ENCODE results near the gene SLBP. TPM values are rescaled to one million over a fixed set of nuclear protein-coding genes. Genes with fewer than 3 reads are reported as not detected.

The SLBP gene
- total RNA-seq, 1 donor from 2014 or later: 60.2 TPM

DNA sequence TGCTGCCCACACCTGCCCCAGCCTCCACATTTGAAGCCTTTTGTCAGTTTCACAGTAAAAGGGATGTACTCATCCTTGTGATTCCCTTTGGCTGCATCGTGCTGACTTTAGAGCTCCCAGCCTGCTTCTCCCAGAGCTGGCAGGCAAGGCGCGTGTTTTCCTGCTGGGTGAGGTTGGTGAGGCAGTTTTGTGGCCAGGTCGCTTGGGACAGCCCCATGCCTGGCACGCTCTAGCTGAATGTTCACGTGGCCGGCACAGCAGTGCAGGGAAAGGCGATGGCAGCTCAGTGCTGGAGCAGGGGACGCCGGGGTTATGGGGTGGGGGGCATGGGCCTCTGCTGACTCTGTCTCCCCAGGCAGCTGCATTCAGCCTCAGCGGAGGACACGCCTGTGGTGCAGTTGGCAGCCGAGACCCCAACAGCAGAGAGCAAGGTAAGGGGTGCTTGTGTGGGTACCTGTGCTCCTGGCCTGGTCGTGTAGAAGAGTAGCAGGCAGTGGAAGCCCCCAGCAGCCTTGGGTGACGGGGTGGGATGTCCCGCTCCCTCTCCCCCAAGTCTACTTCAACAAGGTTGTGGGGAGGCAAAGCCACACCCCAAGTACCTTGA is 18.5 kb upstream of the SLBP start:
- TF ChIP-seq CTCF (conservative IDR thresholded peaks at IDR 0.05): no peak
- H3K36me3 Mint-ChIP-seq (ENCODE audit: low read depth): peaks cover 12% of the 10 kb centered on the region
- no peak for DNase-seq (ENCODE audit: low read depth, low spot score)

DNA sequence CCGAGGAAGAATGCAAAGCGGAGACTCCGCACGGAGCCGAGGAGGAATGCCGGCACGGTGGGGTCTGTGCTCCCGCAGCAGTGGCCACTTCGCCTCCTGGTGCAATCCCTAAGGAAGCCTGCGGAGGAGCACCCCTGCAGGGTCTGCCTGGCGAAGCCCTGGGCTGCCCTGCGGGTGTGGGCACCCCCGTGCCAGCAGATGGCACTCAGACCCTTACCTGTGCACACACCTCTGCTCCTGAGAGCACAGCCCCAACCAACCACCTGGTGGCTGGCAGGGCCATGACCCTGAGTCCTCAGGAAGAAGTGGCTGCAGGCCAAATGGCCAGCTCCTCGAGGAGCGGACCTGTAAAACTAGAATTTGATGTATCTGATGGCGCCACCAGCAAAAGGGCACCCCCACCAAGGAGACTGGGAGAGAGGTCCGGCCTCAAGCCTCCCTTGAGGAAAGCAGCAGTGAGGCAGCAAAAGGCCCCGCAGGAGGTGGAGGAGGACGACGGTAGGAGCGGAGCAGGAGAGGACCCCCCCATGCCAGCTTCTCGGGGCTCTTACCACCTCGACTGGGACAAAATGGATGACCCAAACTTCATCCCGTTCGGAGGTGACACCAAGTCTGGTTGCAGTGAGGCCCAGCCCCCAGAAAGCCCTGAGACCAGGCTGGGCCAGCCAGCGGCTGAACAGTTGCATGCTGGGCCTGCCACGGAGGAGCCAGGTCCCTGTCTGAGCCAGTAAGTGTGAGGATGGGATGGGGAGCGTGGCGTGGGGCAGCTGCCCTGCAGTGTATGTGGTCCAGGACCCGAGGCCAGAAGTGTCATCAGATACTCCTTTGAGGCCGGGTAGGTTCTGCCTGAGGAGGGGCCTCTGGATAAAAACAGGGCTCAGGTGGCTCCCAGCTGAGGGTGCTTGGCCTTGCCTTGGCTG is 16.2 kb upstream of the SLBP start:
- Mint-ChIP-seq H3K27ac (ENCODE audit: unreplicated experiment) (no peak overlapping the region), H3K4me3 (no peak overlapping the region), H3K36me3 (ENCODE audit: low read depth) (peaks cover 18% of the 10 kb centered on the region), H3K9me3 (no peaks in the 10 kb centered on the region), H3K27me3 (ENCODE audit: low read depth) (no peaks in the 10 kb centered on the region), H3K4me1 (peaks cover 12% of the 10 kb centered on the region)
- no peak for TF ChIP-seq CTCF (conservative IDR thresholded peaks at IDR 0.05)
- no peak for DNase-seq (ENCODE audit: low read depth, low spot score)

More for the DNA sequence above, 18.5 kb upstream of the SLBP start:
- Mint-ChIP-seq H3K27me3 (ENCODE audit: low read depth) (no peaks in the 10 kb centered on the region), H3K9me3 (no peaks in the 10 kb centered on the region), H3K4me1 (peaks cover 6% of the 10 kb centered on the region), H3K27ac (ENCODE audit: unreplicated experiment) (no peak overlapping the region), H3K4me3 (no peak overlapping the region)

DNA sequence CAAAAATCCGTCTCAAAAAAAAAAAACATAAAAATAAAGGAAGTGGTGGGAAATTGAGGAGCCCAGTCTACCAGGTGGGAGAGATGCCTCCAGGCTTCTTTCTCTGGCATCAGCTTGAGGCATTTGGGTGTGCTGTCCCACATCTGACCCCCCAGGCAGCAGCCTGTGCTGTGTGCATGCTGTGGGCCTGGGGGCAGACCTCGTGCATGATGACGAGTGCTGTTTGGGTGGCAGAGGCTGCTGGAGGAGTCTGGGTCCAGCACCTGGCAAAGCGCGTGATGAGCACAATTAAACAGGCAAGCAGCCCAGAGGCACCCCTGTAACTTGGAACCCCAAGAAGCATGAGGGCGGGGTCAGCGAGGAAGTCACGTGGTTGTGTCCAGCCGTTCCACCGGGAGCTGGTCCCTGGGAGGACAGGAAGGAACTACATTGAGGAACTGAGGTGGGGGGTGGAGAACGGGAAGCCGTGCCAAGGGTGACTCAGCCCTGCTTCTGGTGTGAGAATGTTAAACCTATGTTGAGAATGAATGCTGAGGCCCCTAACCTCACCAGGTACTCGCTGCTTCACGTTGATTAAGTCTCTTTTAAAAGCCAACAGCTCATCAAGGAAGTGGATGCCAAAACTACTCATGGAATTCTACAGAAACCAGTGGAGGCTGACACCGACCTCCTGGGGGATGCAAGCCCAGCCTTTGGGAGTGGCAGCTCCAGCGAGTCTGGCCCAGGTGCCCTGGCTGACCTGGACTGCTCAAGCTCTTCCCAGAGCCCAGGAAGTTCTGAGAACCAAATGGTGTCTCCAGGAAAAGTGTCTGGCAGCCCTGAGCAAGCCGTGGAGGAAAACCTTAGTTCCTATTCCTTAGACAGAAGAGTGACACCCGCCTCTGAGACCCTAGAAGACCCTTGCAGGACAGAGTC is 15.3 kb upstream of the SLBP start:
- Mint-ChIP-seq H3K27ac (ENCODE audit: unreplicated experiment) (no peak overlapping the region), H3K27me3 (ENCODE audit: low read depth) (no peaks in the 10 kb centered on the region), H3K4me1 (peaks cover 21% of the 10 kb centered on the region), H3K9me3 (no peaks in the 10 kb centered on the region), H3K4me3 (no peak overlapping the region), H3K36me3 (ENCODE audit: low read depth) (peaks cover 15% of the 10 kb centered on the region)
- TF ChIP-seq CTCF (conservative IDR thresholded peaks at IDR 0.05): no peak
- no peak for DNase-seq (ENCODE audit: low read depth, low spot score)

DNA sequence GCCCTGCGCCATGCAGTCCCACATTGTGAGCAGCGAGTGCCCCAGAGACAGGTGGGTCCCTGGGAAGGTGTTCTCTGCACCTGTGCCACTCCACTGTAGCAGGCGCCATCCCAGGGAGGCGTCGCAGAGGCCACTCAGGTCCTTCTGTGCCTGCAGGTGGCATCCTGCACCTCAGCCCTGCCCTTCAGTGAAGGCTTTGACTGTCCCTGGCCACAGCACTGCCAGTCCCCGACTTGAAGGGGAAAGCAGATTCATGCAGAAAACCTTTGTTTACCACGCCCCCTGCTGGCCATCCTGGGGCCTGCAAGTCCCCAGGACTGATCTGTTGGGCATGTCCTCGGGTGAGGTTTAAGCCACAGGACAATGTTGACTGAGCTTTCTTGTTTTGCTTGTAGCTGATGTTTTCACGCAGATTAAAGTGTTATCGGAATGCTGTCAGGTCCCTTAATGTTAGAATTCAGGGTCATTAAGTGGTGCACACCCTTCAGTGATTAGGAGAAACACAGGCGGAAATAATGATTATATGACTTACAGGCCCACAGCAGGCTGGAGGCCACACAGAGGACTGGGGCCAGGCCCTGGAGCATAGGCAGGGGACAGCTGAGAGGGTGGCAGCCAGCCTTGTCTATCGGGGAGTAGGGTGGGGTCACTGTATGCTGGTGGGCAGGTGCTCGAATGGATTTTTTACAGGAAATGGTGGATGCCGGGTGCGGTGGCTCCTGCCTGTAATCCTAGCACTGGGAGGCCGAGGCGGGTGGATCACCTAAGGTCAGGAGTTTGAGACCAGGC is 14.2 kb upstream of the SLBP start:
- TF ChIP-seq CTCF (conservative IDR thresholded peaks at IDR 0.05): peak; percentile 99
- Mint-ChIP-seq H3K4me3 (peak overlapping the region; percentile 73), H3K27ac (ENCODE audit: unreplicated experiment) (peak overlapping the region; percentile 79), H3K27me3 (ENCODE audit: low read depth) (no peaks in the 10 kb centered on the region), H3K9me3 (no peaks in the 10 kb centered on the region), H3K36me3 (ENCODE audit: low read depth) (peaks cover 15% of the 10 kb centered on the region), H3K4me1 (peaks cover 26% of the 10 kb centered on the region)
- peak; percentile 97 for DNase-seq (ENCODE audit: low read depth, low spot score)
